HG03159 (cell line): Measurements from ENCODE around the gene HSD11B1.

ENCODE experiments used
- ATAC-seq: cut with Tn5 transposase; IDR thresholded peaks from one replicate; pipeline ENCODE4 v1.9.1; 2021; ENCODE audit warnings: mild to moderate bottlenecking, moderate library complexity; ENCODE audit not compliant: unreplicated experiment

The HSD11B1 gene

GRCh38 chr1:209780268-209780667, 75.6 kb downstream of the HSD11B1 start:
- ATAC-seq, result no peak

- ATAC-seq, result no peak
These were observed 78.7 kb downstream of the HSD11B1 start for GRCh38 chr1:209783386-209783785.
